NCI-H526 (cell line): Measurements from ENCODE around the gene OR6C4.
"Not testable (repeated sequence)": the region's sequence is repeated elsewhere in the genome, so short reads cannot be mapped to it uniquely, and the experiment has no call there.

Experiments
- DNase-seq, 2 experiments: peaks; one replicate each; lab custom pipeline; 2025; lab: John Stamatoyannopoulos, UW

OR6C4 gene

DNA sequence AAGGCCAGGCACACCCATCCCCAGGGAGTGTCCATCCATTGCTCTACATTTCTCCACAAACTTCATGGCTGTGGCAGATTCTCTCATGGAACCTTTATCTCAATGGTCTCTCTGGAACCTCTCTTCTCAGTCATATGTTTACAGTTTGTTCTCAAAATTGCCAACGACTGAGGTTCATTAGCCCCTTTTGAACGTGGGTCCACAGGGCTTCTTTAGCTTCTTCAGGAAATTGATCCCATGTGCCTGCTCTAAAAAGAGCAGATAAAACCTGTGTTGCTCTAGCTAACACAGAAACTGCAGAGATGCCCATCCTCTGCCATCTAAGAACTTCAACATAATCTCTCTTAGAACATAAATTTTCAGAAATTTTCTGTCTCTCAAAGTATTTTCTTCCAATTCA lies at the start of gene OR6C4:
Gene OR6C4, plus strand, starts transcription at position 301 of the 400 bp plus-strand sequence. CDS start 1,625 bp downstream, outside the sequence.
- no peak for DNase-seq

DNA sequence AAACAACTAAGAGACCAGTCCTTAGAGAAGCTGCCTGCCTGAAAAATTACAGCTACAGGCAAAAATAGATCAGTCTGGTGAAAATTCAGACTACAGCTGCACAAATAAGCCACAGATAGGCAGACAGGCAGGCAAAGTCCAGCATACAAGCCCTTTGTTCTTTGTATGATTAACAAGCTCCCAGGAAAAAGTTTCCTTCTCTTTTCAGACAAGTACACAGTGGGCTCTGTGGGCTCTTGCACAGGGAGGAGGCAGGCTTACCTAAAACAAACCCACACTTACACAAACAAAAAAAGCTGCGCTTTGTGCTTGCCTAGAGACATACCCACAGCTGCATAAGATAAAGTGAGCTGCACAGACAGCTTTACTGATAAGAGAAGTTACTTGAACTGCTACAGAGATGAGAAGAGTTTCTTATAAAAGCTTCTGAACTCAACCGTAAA lies 49.6 kb upstream of the OR6C4 start:
- no peak for DNase-seq

DNA sequence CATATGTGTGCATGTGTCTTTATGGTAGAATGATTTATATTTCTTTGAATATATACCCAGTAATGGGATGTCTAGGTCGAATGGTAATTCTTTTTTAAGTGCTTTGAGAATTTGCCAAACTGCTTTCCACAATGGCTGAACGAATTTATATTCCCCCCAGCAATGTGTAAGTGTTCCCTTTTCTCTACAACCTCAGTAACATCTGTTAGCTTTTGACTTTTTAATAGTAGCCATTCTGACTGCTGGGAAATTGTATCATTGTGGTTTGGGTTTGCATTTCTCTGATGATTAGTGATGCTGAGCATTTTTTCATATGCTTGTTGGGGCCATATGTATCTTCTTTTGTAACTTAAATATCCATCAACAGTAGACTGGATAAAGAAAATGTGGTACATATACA lies 47.8 kb upstream of the OR6C4 start:
- no peak for DNase-seq

DNA sequence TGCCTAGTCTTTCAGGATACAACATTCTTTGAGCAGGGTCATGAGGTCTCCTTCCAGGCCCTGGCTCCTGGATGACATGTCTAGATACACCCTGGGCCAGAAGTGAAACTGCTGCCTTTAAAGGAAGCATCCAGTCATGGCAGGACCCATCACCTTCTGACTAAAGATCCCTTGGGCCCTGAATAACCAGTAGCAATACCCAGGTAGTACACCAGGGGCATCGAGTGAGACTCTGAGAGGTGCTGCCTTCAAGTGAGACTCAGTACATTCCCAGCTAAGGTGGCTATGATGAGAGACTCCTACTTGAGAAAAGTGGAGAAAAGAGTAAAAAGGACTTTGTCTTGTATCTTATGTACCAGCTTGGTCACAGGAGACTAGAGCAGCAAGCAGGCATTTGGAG lies 33.7 kb upstream of the OR6C4 start:
- DNase-seq, result no peak

GRCh38 chr12:55516391-55516790 lies 33.0 kb upstream of the OR6C4 start:
- DNase-seq, result no peak

DNA sequence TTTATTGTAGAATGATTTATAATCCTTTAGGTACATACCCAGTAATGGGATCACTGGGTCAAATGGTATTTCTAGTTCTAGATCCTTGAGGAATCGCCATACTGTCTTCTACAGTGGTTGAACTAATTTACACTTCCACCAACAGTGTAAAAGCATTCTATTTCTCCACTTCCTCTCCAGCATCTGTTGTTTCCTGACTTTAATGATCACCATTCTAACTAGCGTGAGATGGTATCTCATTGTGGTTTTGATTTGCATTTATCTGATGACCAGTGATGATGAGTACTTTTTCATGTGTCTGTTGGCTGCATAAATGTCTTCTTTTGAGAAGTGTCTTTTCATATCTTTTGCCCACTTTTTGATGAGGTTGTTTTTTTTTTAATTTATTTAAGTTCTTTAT lies 1.2 kb upstream of the OR6C4 start:
- not testable (repeated sequence) for DNase-seq

DNA sequence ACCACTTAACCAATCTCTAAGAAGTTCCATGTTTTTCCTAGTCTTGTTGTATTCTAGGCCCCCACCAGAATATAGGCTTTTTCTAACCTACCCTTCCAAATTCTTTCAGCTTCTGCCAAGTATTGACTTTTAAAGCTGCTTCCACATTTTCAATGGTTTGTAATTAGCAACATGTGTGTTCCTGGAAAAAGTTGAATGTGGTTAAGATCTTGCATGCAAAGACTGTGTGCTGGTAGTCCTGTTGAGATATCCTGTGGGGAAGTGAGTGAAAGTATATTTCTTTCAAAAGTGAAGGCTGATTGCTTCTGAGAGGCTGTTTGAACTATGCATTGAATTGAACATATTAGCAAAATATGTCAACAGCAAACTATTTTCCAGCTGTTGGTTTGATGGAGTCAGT lies 646 bp upstream of the OR6C4 start:
- no peak for DNase-seq

GRCh38 chr12:55554296-55554695 lies 4.9 kb downstream of the OR6C4 start:
- DNase-seq, result no peak

DNA sequence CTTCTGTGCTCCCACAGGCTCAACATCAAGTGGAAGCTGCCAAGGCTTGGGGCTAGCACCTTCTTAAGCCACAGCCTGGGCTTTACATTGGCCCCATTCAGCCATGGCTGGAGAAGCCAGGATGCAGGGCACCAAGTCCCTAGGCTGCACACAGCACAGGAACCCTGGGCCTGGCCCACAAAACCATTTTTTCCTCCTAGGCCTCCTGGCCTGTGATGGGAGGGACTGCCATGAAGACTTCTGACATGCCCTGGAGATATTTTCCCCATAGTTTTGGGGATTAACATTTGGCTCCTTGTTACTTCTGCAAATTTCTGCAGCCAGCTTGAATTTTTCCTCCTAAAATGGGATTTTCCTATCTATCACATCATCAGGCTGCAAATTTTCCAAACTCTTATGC lies 20.7 kb downstream of the OR6C4 start:
- DNase-seq, result not testable (repeated sequence)

- not testable (repeated sequence) for DNase-seq
Observed at GRCh38 chr12:55570689-55571088, 21.3 kb downstream of the OR6C4 start.

GRCh38 chr12:55572168-55572567 lies 22.8 kb downstream of the OR6C4 start, which contains the start of gene OR2AP1:
OR2AP1 (plus strand) TSS chr12:55572468; CDS start chr12:55574415, 1,947 bp downstream.
- no peak for DNase-seq

DNA sequence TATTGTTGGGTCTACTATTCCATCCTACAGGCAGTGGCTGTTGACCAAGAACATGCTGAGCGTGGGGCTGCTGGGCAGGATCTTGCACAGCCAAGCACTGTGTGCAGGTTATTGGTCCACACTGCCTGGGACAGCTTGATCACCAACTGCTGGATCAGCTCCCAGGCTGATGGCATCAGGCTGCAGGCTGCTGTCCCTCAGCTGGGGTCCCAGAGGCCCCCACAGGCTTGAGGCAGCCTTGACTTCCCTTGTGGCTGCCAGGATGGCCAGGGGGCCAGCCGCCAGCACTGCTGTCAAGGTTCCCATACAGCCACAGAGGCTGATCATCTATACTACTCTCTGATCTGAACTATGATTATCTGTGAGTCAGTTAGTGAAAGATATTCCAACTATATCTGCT lies 32.7 kb downstream of the OR6C4 start:
- no peak for DNase-seq

DNA sequence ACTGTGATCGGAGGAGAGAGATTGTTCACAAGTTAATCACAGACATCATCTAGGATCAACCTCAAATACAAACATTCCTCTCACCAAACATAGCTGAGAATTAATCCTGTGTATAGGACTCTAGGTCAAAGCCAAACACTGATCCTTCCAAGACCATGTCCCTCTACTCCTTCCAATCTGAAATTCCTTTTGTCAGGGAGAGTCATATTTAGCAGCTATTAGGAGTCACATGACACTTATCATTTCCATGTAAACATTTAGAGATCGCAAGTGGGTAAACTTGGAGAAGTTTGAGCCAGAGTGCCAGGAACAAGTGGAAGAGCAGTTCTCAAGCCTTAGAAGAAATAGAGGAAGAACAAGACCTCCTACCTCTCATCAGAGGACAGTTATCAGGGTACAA lies 36.4 kb downstream of the OR6C4 start:
- DNase-seq, result no peak

- DNase-seq, result not testable (repeated sequence)
Observed at GRCh38 chr12:55590152-55590551, 40.8 kb downstream of the OR6C4 start.
